A549 (cell line): Measurements from ENCODE around the gene RUVBL2. TPM values are rescaled to one million over a fixed set of nuclear protein-coding genes. Genes with fewer than 3 reads are reported as not detected.

ENCODE experiments used
- ATAC-seq, 2 experiments: fragments of 200-7000 bp in 1 of 2; fragments of >200 bp in 1 of 2; cut with Nextera tagmentation in 1 of 2; cut with Tn5 transposase in 1 of 2; 3 replicates each; pipeline versions ENCODE4 v1.8.0 to v1.9.1; 2018 to 2020; ENCODE audit warnings: mild to moderate bottlenecking in 1 of 2, moderate library complexity in 1 of 2
- CTCF ChIA-PET: fragments of 300-600 bp; sonication (Branson Sonifier 250); formaldehyde crosslinking; extraction: SDS; loops from one replicate; lab custom pipeline; 2021; ENCODE audit warnings: antibody characterized with exemption, inconsistent platforms; lab: Yijun Ruan, JAX
- POLR2A ChIA-PET: fragments of 350-600 bp; formaldehyde crosslinking; extraction: SDS; loops from one replicate; lab custom pipeline; 2021; ENCODE audit warnings: antibody characterized with exemption, inconsistent platforms; lab: Yijun Ruan, JAX
- DNase-seq, 2 experiments: peaks; one replicate each; pipeline versions ENCODE4 v3.0.0 to v3.0.0-alpha.2; 2011 to 2016; ENCODE audit warnings: low read depth in 1 of 2, low spot score in 1 of 2
- FAIRE-seq: peaks from 2 replicates; lab custom pipeline; 2011; peaks lifted over from hg19 to GRCh38; lab: Jason Lieb, UNC
- H3K27ac ChIP-seq, 2 experiments: fragments of >200 bp; sonication (Bioruptor Twin); formaldehyde crosslinking; 3 replicates each; pipeline ENCODE4 v1.5.1; 2016 to 2017
- H3K4me1 ChIP-seq: fragments of >200 bp; sonication (Bioruptor Twin); formaldehyde crosslinking; 3 replicates; pipeline ENCODE4 v1.6.1; 2016
- H3K4me2 ChIP-seq: fragments of >200 bp; sonication (Bioruptor Twin); formaldehyde crosslinking; 3 replicates; pipeline ENCODE4 v1.6.1; 2016
- H3K4me3 ChIP-seq: fragments of >200 bp; sonication (Bioruptor Twin); formaldehyde crosslinking; 3 replicates; pipeline ENCODE4 v1.5.1; 2016
- H3K9me3 ChIP-seq: fragments of >200 bp; sonication (Bioruptor Twin); formaldehyde crosslinking; 3 replicates; pipeline ENCODE4 v1.6.1; 2016
- CBX8 ChIP-seq: fragments of 200-600 bp; sonication (generic); IDR thresholded peaks from 2 replicates; pipeline ENCODE4 v1.6.1; 2016
- EHMT2 ChIP-seq: fragments of 200-600 bp; sonication (generic); IDR thresholded peaks from 2 replicates; pipeline ENCODE4 v1.6.1; 2016; ENCODE audit warnings: antibody characterized with exemption, low read depth, mild to moderate bottlenecking, moderate library complexity
- EP300 ChIP-seq, 2 experiments: fragments of >200 bp; sonication (Bioruptor Twin); formaldehyde crosslinking; IDR thresholded peaks; 2 replicates in 1 of 2; 3 replicates in 1 of 2; pipeline ENCODE4 v1.6.1; 2016 to 2017
- ESRRA ChIP-seq: fragments of 150-350 bp; IDR thresholded peaks from 2 replicates; pipeline ENCODE4 v1.6.1; 2014; ENCODE audit warnings: mild to moderate bottlenecking, low read length, borderline replicate concordance
- FOSL2 ChIP-seq, 2 experiments: fragments of 450-650 bp in 1 of 2; fragments of >200 bp in 1 of 2; sonication (Bioruptor Twin) in 1 of 2; formaldehyde crosslinking; IDR thresholded peaks; 2 replicates each; pipeline versions ENCODE4 v1.5.0 to v1.6.1; 2016 to 2020; ENCODE audit warnings: mild to moderate bottlenecking in 1 of 2, moderate library complexity in 1 of 2
- JUN ChIP-seq, 2 experiments: fragments of >200 bp; sonication (Bioruptor Twin); formaldehyde crosslinking; IDR thresholded peaks; 2 replicates in 1 of 2; 3 replicates in 1 of 2; pipeline ENCODE4 v1.6.1; 2016 to 2017
- MAZ ChIP-seq: fragments of 150-350 bp; IDR thresholded peaks from 2 replicates; pipeline ENCODE4 v1.6.1; 2014; ENCODE audit warnings: antibody characterized with exemption, low read depth, low read length, borderline replicate concordance
- POLR2AphosphoS2 ChIP-seq: conservative IDR thresholded peaks from 2 replicates; pipeline ENCODE4 v1.6.1; 2012; ENCODE audit warnings: low read length, improper control_type of control experiment, inconsistent platforms
- RFX5 ChIP-seq: fragments of 450-650 bp; IDR thresholded peaks from 2 replicates; pipeline ENCODE4 v1.7.1; 2014; ENCODE audit warnings: antibody characterized with exemption, mild to moderate bottlenecking, moderate library complexity
- RNF2 ChIP-seq: fragments of 200-600 bp; sonication (generic); IDR thresholded peaks from 2 replicates; pipeline ENCODE4 v1.6.1; 2016; ENCODE audit warnings: low read depth, mild to moderate bottlenecking, antibody characterized with exemption, moderate library complexity, borderline replicate concordance
- TP53 ChIP-seq: fragments of 250-450 bp; sonication (Bioruptor Pico); IDR thresholded peaks from 2 replicates; pipeline ENCODE4 v1.5.0; 2021; ENCODE audit warnings: mild to moderate bottlenecking, moderate library complexity
- WGBS: methylation state at CpG from one replicate; pipeline ENCODE4 v1.1.6; 2017; ENCODE audit errors: missing lambda C conversion rate; 5-methylcytosine and 5-hydroxymethylcytosine counted together
- polyA plus RNA-seq, 4 experiments: library from polyadenylated mRNA; depleted of rRNA in 3 of 4; stranded (reverse); fragments of >200 nt; fragmentation: RNase III in 1 of 4; extraction: RNeasy Plus Mini Kit Qiagen cat#74134 plus additional on column Dnase treatment in 1 of 4; gene quantifications; 2 replicates in 3 of 4; 3 replicates in 1 of 4; pipeline ENCODE4 v1.2.3, GENCODE V29; 2011 to 2017
- TF ChIP-seq, protein P1 (sequence below): fragments of 250-450 bp; sonication (Bioruptor Pico); IDR thresholded peaks from 2 replicates; pipeline ENCODE4 v1.5.0; 2021; ENCODE audit warnings: mild to moderate bottlenecking, moderate library complexity, borderline replicate concordance
- TF ChIP-seq, protein P2 (sequence below): fragments of >200 bp; sonication (Bioruptor Twin); formaldehyde crosslinking; IDR thresholded peaks from 3 replicates; pipeline ENCODE4 v1.6.1; 2016
- TF ChIP-seq, protein P3 (sequence below): fragments of 150-350 bp; IDR thresholded peaks from 2 replicates; pipeline ENCODE4 v1.6.1; 2014; ENCODE audit warnings: low read depth, mild to moderate bottlenecking, low read length
- TF ChIP-seq, protein P4 (sequence below): IDR thresholded peaks from 2 replicates; pipeline ENCODE4 v1.6.1; 2012; ENCODE audit warnings: low read depth, borderline replicate concordance
- TF ChIP-seq, protein P5 (sequence below): fragments of 250-450 bp; sonication (Bioruptor Pico); IDR thresholded peaks from 2 replicates; pipeline ENCODE4 v1.5.0; 2020; ENCODE audit warnings: low read depth, mild to moderate bottlenecking, moderate library complexity
- TF ChIP-seq, protein P6 (sequence below): IDR thresholded peaks from 2 replicates; pipeline ENCODE4 v1.6.1; 2012

RUVBL2 gene
- polyA plus RNA-seq, 2 of the 4 experiments (the other 2 are of a cell fraction), result 186 to 225 TPM

DNA sequence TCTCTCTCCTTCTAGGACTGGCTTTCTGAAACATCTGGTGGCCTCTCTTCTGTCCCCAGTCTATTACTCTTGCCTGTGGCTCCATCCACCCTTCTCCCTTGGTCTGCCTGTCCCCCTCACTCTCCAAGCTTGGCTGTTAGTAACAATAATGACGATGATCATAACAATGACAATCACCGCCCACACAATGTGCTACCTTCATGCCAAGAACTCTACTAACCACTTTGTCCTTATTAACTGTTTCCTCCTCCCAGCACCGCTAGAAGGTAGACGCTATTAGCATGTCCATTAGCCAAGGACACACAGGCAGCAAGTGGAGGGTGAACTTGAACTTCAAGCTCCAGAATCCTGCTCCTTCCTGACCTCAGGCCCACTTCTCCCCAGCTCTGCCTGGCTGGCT lies 3.3 kb upstream of the RUVBL2 start:
- Histone ChIP-seq H3K9me3 (no peaks in the 10 kb centered on the region), H3K27ac (no peak overlapping the region), H3K4me2 (no peak overlapping the region), H3K4me3 (no peak overlapping the region), H3K4me1 (peaks cover 18% of the 10 kb centered on the region)
- no peak for TF ChIP-seq RNF2
- no peak for TF ChIP-seq RFX5
- TF ChIP-seq, protein P1, sequence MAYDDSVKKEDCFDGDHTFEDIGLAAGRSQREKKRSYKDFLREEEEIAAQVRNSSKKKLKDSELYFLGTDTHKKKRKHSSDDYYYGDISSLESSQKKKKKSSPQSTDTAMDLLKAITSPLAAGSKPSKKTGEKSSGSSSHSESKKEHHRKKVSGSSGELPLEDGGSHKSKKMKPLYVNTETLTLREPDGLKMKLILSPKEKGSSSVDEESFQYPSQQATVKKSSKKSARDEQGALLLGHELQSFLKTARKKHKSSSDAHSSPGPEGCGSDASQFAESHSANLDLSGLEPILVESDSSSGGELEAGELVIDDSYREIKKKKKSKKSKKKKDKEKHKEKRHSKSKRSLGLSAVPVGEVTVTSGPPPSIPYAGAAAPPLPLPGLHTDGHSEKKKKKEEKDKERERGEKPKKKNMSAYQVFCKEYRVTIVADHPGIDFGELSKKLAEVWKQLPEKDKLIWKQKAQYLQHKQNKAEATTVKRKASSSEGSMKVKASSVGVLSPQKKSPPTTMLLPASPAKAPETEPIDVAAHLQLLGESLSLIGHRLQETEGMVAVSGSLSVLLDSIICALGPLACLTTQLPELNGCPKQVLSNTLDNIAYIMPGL (CRISPR knock-in tag), result no peak
- TF ChIP-seq, protein P2, sequence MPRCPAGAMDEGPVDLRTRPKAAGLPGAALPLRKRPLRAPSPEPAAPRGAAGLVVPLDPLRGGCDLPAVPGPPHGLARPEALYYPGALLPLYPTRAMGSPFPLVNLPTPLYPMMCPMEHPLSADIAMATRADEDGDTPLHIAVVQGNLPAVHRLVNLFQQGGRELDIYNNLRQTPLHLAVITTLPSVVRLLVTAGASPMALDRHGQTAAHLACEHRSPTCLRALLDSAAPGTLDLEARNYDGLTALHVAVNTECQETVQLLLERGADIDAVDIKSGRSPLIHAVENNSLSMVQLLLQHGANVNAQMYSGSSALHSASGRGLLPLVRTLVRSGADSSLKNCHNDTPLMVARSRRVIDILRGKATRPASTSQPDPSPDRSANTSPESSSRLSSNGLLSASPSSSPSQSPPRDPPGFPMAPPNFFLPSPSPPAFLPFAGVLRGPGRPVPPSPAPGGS, result no peak
- ChIA-PET CTCF (interaction anchor here (0.7 to 14.7 kb wide), 7 partner anchors 12 to 212 kb away, joined by 3 to 408 read pairs (median 4); partner anchors contain the start of genes CGB7, HSD17B14 and LHB), POLR2A (no interaction called here)
- FAIRE-seq, result no peak
- 91% methylated on average over 4 of the region's 4 CpGs for WGBS
- no peak for DNase-seq
- no peak for ATAC-seq

DNA sequence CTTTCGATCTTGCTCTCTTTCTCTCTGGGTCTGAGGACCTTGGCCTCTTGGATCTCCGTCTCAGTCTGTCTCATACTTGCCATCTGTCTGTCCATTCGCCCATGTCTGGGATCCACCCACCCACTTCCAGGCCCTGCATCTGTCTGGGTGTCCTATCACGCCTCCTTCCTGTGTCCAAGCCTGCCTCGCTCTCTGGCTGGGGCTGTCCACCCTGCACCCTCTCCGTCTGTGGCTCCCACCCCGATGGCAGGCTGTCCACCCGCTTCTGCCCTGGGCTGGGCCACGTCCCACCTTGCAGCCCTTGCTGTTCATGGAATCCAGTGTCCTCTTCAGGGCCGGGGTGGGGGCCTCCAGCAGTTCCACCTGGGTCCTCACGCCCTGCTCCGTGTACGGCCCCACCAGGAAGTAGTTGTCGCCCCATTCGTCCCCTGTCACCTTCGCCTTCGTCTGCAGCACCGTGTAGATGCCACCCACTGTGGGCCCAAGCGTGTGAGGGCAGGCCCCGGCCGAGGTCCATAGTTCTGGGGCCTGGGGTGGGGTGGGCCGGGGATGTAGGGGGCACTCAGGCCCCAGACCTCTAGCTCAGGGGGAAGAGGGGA lies 2.6 kb upstream of the RUVBL2 start:
- peaks cover 20% of the 10 kb centered on the region for H3K4me1 ChIP-seq
- ChIA-PET POLR2A (interaction anchor here (0.6 kb wide), 1 partner anchor 145 kb away, joined by 3 read pairs; no protein-coding TSS in a partner anchor), CTCF (interaction anchor here (0.7 to 14.7 kb wide), 12 partner anchors 13 to 211 kb away, joined by 3 to 408 read pairs (median 4); partner anchors contain the start of genes CGB7, HSD17B14 and LHB)
- 95% methylated on average over 15 of the region's 22 CpGs for WGBS
- H3K4me2 ChIP-seq, result peak overlapping the region; percentile 93; the same call in 1 of the 3 replicates
- ATAC-seq (no peak), DNase-seq (no peak), FAIRE-seq (no peak)
- H3K4me3 ChIP-seq, result no peak overlapping the region
- TF ChIP-seq, protein P3, sequence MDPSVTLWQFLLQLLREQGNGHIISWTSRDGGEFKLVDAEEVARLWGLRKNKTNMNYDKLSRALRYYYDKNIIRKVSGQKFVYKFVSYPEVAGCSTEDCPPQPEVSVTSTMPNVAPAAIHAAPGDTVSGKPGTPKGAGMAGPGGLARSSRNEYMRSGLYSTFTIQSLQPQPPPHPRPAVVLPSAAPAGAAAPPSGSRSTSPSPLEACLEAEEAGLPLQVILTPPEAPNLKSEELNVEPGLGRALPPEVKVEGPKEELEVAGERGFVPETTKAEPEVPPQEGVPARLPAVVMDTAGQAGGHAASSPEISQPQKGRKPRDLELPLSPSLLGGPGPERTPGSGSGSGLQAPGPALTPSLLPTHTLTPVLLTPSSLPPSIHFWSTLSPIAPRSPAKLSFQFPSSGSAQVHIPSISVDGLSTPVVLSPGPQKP, result no peak
- no peak for TF ChIP-seq TP53 (CRISPR knock-in tag)
- TF ChIP-seq CBX8, result no peak
- TF ChIP-seq, protein P4, sequence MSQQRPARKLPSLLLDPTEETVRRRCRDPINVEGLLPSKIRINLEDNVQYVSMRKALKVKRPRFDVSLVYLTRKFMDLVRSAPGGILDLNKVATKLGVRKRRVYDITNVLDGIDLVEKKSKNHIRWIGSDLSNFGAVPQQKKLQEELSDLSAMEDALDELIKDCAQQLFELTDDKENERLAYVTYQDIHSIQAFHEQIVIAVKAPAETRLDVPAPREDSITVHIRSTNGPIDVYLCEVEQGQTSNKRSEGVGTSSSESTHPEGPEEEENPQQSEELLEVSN, result no peak
- TF ChIP-seq FOSL2 (IDR thresholded peaks at IDR 0.05), result no peak
- no peak for TF ChIP-seq FOSL2 (CRISPR knock-in tag; IDR thresholded peaks at IDR 0.05)
- TF ChIP-seq EHMT2, result no peak
- no peak for TF ChIP-seq POLR2AphosphoS2
- no peak for TF ChIP-seq EP300 (IDR thresholded peaks at IDR 0.05)
- TF ChIP-seq, protein P5, sequence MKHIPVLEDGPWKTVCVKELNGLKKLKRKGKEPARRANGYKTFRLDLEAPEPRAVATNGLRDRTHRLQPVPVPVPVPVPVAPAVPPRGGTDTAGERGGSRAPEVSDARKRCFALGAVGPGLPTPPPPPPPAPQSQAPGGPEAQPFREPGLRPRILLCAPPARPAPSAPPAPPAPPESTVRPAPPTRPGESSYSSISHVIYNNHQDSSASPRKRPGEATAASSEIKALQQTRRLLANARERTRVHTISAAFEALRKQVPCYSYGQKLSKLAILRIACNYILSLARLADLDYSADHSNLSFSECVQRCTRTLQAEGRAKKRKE, result no peak
- TF ChIP-seq MAZ, result no peak
- TF ChIP-seq, protein P6, sequence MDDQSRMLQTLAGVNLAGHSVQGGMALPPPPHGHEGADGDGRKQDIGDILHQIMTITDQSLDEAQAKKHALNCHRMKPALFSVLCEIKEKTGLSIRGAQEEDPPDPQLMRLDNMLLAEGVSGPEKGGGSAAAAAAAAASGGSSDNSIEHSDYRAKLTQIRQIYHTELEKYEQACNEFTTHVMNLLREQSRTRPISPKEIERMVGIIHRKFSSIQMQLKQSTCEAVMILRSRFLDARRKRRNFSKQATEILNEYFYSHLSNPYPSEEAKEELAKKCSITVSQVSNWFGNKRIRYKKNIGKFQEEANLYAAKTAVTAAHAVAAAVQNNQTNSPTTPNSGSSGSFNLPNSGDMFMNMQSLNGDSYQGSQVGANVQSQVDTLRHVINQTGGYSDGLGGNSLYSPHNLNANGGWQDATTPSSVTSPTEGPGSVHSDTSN, result no peak
- no peak for TF ChIP-seq JUN (IDR thresholded peaks at IDR 0.05)
- TF ChIP-seq ESRRA, result no peak
- peak overlapping the region in 1 of 2 experiments; percentile 87; a peak in 3 of 6 replicates for H3K27ac ChIP-seq
- no peaks in the 10 kb centered on the region for H3K9me3 ChIP-seq
